Liver (tissue), 9 donors: Measurements from ENCODE around the gene TBC1D24. TPM values are rescaled to one million over a fixed set of nuclear protein-coding genes. Genes with fewer than 3 reads are reported as not detected.

Experiments
- DNase-seq: peaks from one replicate; pipeline ENCODE4 v3.0.0-alpha.2; 2017; ENCODE audit warnings: low spot score
- H3K27ac ChIP-seq, 2 donors: one replicate each; pipeline ENCODE4 v1.7.0; 2013; ENCODE audit warnings: inconsistent platforms in 2 of 2, low read length in 2 of 2, control low read depth in 1 of 2, low read depth in 1 of 2, mild to moderate bottlenecking in 1 of 2
- H3K27me3 ChIP-seq, 4 donors: one replicate each; pipeline versions ENCODE4 v1.6.1 to v1.7.0; 2013; ENCODE audit warnings: low read length in 3 of 4, inconsistent platforms in 1 of 4, mild to moderate bottlenecking in 1 of 4, moderate library complexity in 1 of 4; ENCODE audit not compliant: control insufficient read depth in 4 of 4, insufficient read depth in 4 of 4
- H3K36me3 ChIP-seq, 4 donors: one replicate each; pipeline versions ENCODE4 v1.6.1 to v1.7.0; 2013; ENCODE audit warnings: low read length in 3 of 4, mild to moderate bottlenecking in 3 of 4, low read depth in 1 of 4, moderate library complexity in 1 of 4; ENCODE audit not compliant: control insufficient read depth in 4 of 4, insufficient read depth in 3 of 4
- H3K4me1 ChIP-seq, 4 donors: one replicate each; pipeline versions ENCODE4 v1.6.1 to v1.7.0; 2013; ENCODE audit warnings: low read length in 3 of 4, mild to moderate bottlenecking in 3 of 4, moderate library complexity in 1 of 4; ENCODE audit not compliant: control insufficient read depth in 4 of 4, insufficient read depth in 4 of 4
- H3K4me3 ChIP-seq, 3 donors: one replicate each; pipeline versions ENCODE4 v1.6.1 to v1.7.0; 2013; ENCODE audit warnings: low read length in 3 of 3, control low read depth in 1 of 3, low read depth in 1 of 3, mild to moderate bottlenecking in 1 of 3
- H3K9ac ChIP-seq, 2 donors: one replicate each; pipeline ENCODE4 v1.7.0; 2013; ENCODE audit warnings: low read length in 2 of 2, mild to moderate bottlenecking in 2 of 2, moderate library complexity in 2 of 2, control low read depth in 1 of 2, low read depth in 1 of 2
- H3K9me3 ChIP-seq, 4 donors: one replicate each; pipeline versions ENCODE4 v1.6.1 to v1.7.0; 2013; ENCODE audit warnings: low read length in 3 of 4; ENCODE audit not compliant: control insufficient read depth in 4 of 4
- EGR1 ChIP-seq, 2 donors: IDR thresholded peaks; 2 replicates each; pipeline ENCODE4 v1.6.1; 2016 to 2018; ENCODE audit warnings: antibody characterized with exemption in 2 of 2, low read depth in 2 of 2
- FOXA2 ChIP-seq: IDR thresholded peaks from 2 replicates; pipeline ENCODE4 v1.6.1; 2016; ENCODE audit warnings: antibody characterized with exemption
- GABPA ChIP-seq, 2 donors: IDR thresholded peaks in 1 of 2; conservative IDR thresholded peaks in 1 of 2; 2 replicates each; pipeline ENCODE4 v1.6.1; 2016; ENCODE audit warnings: antibody characterized with exemption in 2 of 2, mild to moderate bottlenecking in 1 of 2, moderate library complexity in 1 of 2
- HNF4G ChIP-seq: IDR thresholded peaks from 2 replicates; pipeline ENCODE4 v1.6.1; 2016; ENCODE audit warnings: antibody characterized with exemption
- JUND ChIP-seq, 2 donors: IDR thresholded peaks; 2 replicates each; pipeline ENCODE4 v1.6.1; 2016; ENCODE audit warnings: antibody characterized with exemption in 2 of 2
- RAD21 ChIP-seq, 2 donors: IDR thresholded peaks; 2 replicates each; pipeline ENCODE4 v1.6.1; 2016; ENCODE audit warnings: antibody characterized with exemption in 2 of 2, mild to moderate bottlenecking in 2 of 2
- SP1 ChIP-seq: IDR thresholded peaks from 2 replicates; pipeline ENCODE4 v1.6.1; 2018; ENCODE audit warnings: antibody characterized with exemption, mild to moderate bottlenecking
- TAF1 ChIP-seq: conservative IDR thresholded peaks from 2 replicates; pipeline ENCODE4 v1.6.1; 2016; ENCODE audit warnings: antibody characterized with exemption, mild to moderate bottlenecking
- YY1 ChIP-seq: IDR thresholded peaks from 2 replicates; pipeline ENCODE4 v1.6.1; 2016; ENCODE audit warnings: antibody characterized with exemption, mild to moderate bottlenecking
- WGBS: extraction: QIAGEN DNeasy Blood & Tissue Kit; methylation state at CpG from one replicate; pipeline ENCODE4 v1.1.7; 2013; 5-methylcytosine and 5-hydroxymethylcytosine counted together
- polyA plus RNA-seq, 2 donors: library from polyadenylated mRNA; stranded (reverse) in 1 of 2; unstranded in 1 of 2; fragments of 200-250 nt in 1 of 2; fragments of >200 nt in 1 of 2; fragmentation: Nextera tagmentation in 1 of 2; extraction: Ambion mirVana in 1 of 2; gene quantifications; one replicate each; pipeline versions ENCODE4 v1.2.1 to v1.2.3, GENCODE V29; 2013 to 2015
- total RNA-seq, 2 donors: library from RNA; depleted of rRNA; stranded (reverse); fragments of >200 nt; gene quantifications; one replicate each; pipeline ENCODE4 v1.2.3, GENCODE V29; 2014
- TF ChIP-seq, protein P1 (sequence below): IDR thresholded peaks from 2 replicates; pipeline ENCODE4 v1.6.1; 2016; ENCODE audit warnings: antibody characterized with exemption, mild to moderate bottlenecking
- TF ChIP-seq, protein P2 (sequence below): IDR thresholded peaks from 2 replicates; pipeline ENCODE4 v1.6.1; 2016; ENCODE audit warnings: antibody characterized with exemption
- TF ChIP-seq, protein P3 (sequence below): IDR thresholded peaks from 2 replicates; pipeline ENCODE4 v1.6.1; 2016; ENCODE audit warnings: antibody characterized with exemption
- donor health status: healthy.
- donor health status: healthy.
- donor health status: healthy.
- donor health status: healthy.
- donor health status: healthy.

The TBC1D24 gene
- total and polyA plus RNA-seq, 4 donors, result 8.4 to 22.3 (median 11.5) TPM

DNA sequence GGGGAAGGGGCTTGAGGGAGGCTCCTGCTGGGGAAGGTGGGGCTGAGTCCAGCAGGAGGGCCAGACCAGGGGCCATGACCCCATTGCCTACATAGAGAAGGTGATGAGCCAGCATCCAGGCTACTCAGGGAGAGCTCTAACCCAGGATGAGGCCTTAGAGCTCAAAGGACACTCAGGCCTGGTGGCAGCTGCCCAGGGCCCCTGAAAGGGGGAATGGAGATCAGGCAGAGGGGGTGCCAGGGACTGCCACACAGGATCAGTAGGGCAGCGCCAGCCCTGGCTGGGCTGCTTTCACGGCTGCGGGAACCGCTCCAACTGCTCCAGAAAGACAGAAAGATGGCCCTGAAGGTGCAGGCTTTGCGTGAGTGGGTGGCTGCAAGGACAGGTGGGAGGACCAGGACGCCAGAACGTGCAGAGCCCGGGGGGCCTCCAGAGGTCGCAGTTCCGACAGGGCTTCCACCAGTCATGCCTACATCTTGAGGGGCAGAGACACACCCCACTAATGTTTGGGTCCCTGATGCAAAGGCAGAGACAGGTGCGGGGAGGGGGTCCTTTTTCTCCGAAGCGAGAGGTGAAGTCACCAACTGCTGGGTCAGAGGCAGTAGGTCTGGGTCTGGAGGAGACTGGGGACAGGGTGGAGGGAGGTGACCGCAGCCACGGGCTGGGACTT lies 37.9 kb downstream of the TBC1D24 start:
- Histone ChIP-seq H3K9ac (no peak overlapping the region), H3K4me3 (no peak overlapping the region), H3K27me3 (no peaks in the 10 kb centered on the region), H3K36me3 (no peaks in the 10 kb centered on the region), H3K4me1 (peaks cover 11 to 42% (median 36%) of the 10 kb centered on the region in 4 donors), H3K27ac (peak overlapping the region; percentile 4 to 48), H3K9me3 (no peaks in the 10 kb centered on the region)
- TF ChIP-seq, protein P1, sequence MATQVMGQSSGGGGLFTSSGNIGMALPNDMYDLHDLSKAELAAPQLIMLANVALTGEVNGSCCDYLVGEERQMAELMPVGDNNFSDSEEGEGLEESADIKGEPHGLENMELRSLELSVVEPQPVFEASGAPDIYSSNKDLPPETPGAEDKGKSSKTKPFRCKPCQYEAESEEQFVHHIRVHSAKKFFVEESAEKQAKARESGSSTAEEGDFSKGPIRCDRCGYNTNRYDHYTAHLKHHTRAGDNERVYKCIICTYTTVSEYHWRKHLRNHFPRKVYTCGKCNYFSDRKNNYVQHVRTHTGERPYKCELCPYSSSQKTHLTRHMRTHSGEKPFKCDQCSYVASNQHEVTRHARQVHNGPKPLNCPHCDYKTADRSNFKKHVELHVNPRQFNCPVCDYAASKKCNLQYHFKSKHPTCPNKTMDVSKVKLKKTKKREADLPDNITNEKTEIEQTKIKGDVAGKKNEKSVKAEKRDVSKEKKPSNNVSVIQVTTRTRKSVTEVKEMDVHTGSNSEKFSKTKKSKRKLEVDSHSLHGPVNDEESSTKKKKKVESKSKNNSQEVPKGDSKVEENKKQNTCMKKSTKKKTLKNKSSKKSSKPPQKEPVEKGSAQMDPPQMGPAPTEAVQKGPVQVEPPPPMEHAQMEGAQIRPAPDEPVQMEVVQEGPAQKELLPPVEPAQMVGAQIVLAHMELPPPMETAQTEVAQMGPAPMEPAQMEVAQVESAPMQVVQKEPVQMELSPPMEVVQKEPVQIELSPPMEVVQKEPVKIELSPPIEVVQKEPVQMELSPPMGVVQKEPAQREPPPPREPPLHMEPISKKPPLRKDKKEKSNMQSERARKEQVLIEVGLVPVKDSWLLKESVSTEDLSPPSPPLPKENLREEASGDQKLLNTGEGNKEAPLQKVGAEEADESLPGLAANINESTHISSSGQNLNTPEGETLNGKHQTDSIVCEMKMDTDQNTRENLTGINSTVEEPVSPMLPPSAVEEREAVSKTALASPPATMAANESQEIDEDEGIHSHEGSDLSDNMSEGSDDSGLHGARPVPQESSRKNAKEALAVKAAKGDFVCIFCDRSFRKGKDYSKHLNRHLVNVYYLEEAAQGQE, result no peak
- TF ChIP-seq TAF1, result no peak
- no peak for TF ChIP-seq RAD21 (IDR thresholded peaks at IDR 0.05)
- no peak for TF ChIP-seq HNF4G
- TF ChIP-seq FOXA2, result no peak
- TF ChIP-seq, protein P2, sequence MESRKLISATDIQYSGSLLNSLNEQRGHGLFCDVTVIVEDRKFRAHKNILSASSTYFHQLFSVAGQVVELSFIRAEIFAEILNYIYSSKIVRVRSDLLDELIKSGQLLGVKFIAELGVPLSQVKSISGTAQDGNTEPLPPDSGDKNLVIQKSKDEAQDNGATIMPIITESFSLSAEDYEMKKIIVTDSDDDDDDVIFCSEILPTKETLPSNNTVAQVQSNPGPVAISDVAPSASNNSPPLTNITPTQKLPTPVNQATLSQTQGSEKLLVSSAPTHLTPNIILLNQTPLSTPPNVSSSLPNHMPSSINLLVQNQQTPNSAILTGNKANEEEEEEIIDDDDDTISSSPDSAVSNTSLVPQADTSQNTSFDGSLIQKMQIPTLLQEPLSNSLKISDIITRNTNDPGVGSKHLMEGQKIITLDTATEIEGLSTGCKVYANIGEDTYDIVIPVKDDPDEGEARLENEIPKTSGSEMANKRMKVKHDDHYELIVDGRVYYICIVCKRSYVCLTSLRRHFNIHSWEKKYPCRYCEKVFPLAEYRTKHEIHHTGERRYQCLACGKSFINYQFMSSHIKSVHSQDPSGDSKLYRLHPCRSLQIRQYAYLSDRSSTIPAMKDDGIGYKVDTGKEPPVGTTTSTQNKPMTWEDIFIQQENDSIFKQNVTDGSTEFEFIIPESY, result no peak
- TF ChIP-seq, protein P3, sequence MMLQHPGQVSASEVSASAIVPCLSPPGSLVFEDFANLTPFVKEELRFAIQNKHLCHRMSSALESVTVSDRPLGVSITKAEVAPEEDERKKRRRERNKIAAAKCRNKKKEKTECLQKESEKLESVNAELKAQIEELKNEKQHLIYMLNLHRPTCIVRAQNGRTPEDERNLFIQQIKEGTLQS, result no peak
- WGBS, result 68% methylated on average over 15 of the region's 15 CpGs
- DNase-seq, result no peak

DNA sequence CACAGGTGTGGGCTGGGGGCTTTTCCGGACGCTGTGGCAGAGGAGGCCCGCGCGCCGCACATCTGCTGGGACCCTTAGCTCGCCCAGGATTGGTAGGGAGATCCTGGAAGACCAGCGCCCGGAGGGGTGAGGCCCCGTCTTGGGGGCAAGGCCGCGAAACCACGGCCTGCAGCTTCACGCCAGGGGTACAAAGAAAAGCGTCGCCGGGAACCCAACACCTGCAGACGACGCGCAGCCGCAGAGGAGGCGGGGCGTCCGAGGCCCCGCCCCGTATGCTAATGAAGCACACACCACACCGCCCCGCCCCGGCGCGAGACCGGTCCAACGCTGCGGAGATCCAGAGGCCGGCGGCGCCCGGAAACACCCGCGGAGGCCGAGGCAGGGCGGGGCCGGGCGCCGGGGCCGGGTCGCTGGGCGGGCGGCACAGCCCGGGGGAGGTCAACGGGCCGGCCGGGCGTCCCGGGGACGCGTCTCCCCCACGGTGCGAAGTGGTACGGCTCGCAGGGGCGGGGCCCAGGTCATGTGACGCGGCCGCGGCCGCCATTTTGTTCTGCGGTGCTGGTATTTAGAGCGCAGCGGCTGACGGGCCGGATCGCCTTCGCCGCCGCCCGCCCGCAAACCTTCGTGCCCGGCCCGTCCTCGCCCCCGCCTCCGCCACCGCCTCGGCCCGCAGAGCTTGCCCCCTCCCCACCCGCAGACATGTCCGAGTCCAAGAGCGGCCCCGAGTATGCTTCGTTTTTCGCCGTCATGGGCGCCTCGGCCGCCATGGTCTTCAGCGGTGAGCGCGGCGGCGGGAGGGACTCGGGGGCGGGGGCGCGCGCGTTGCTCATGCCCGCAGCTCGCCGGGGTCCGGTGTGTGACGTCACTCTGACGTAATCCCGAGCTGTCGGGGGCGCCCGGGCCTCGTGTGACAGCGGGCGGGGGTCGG lies 38.7 kb downstream of the TBC1D24 start, which contains the start of gene ATP6V0C:
Gene ATP6V0C (plus strand): TSS at position 548 of the 928 bp plus-strand sequence. CDS start 152 bp downstream, at position 700.
- H3K27ac ChIP-seq, result peak within 1 kb of the TSS; percentile 96 to 97
- peak within 1 kb of the TSS; percentile 81 to 83 for H3K9ac ChIP-seq
- no peaks in the 10 kb centered on the region for H3K36me3 ChIP-seq
- H3K4me3 ChIP-seq, result peak within 1 kb of the TSS; percentile 56 to 92 (median 91)
- peaks cover 15 to 50% (median 44%) of the 10 kb centered on the region in 4 donors for H3K4me1 ChIP-seq
- H3K9me3 ChIP-seq, result no peaks in the 10 kb centered on the region
- no peak for TF ChIP-seq JUND (IDR thresholded peaks at IDR 0.05)
- peak; percentile 26 for TF ChIP-seq SP1
- no peak for TF ChIP-seq GABPA (IDR thresholded peaks at IDR 0.05 in 1 of 2, conservative IDR thresholded peaks at IDR 0.05 in 1 of 2)
- TF ChIP-seq YY1, result peak; percentile 97
- no peak for TF ChIP-seq EGR1 (IDR thresholded peaks at IDR 0.05; ENCODE audit: low read depth in 2 of 2)
- TF ChIP-seq RAD21 (IDR thresholded peaks at IDR 0.05), result no peak
- no peaks in the 10 kb centered on the region for H3K27me3 ChIP-seq
- WGBS, result 2% methylated on average over 122 of the region's 122 CpGs
- DNase-seq, result peak; percentile 95
